ENCODE measurements around the gene TNFRSF8. TPM values are rescaled to one million over a fixed set of nuclear protein-coding genes. Genes with fewer than 3 reads are reported as not detected.

Gene TNFRSF8
- polyA plus RNA-seq, 2 of the 4 experiments (the other 2 are of a cell fraction), result 0.05 TPM; not detected in 1

- POLR2A ChIA-PET, result interaction anchor here (0.5 kb wide), 1 partner anchor 473 kb away, joined by 3 read pairs; no protein-coding TSS in a partner anchor
- ATAC-seq (no peak), FAIRE-seq (no peak)
These were observed 122.2 kb downstream of the TNFRSF8 start for GRCh38 chr1:12185036-12185917.

GRCh38 chr1:12185918-12186678, 123.0 kb downstream of the TNFRSF8 start:
- DNase-seq (ENCODE audit: low read depth in 1 of 2, low spot score in 1 of 2) (no peak), ATAC-seq (no peak; a peak in 1 of 6 replicates), FAIRE-seq (no peak)
- no peak for TF ChIP-seq MAX (IDR thresholded peaks at IDR 0.05)
- no peak overlapping the region for H3K4me3 ChIP-seq
- no peak overlapping the region for H3K27ac ChIP-seq
- no peaks in the 10 kb centered on the region for H3K9me3 ChIP-seq
- CTCF ChIA-PET, result interaction anchor here (0.5 to 3.4 kb wide), 2 partner anchors 61 to 473 kb away, joined by 4 to 18 read pairs; no protein-coding TSS in a partner anchor
- H3K4me2 ChIP-seq, result no peak overlapping the region
- WGBS (ENCODE audit: missing lambda C conversion rate), result 78% methylated on average over 7 of the region's 13 CpGs
- POLR2A ChIA-PET, result interaction anchor here (0.5 kb wide), 1 partner anchor 474 kb away, joined by 3 read pairs; no protein-coding TSS in a partner anchor
- H3K4me1 ChIP-seq, result peaks cover 6% of the 10 kb centered on the region; the same call in 2 of the 3 replicates

More at GRCh38 chr1:12185036-12185917, 122.2 kb downstream of the TNFRSF8 start:
- no peak overlapping the region for H3K4me2 ChIP-seq
- WGBS (ENCODE audit: missing lambda C conversion rate), result 84% methylated on average over 14 of the region's 19 CpGs
- peak overlapping the region in 1 of 2 experiments; percentile 73; a peak in 1 of 6 replicates for H3K27ac ChIP-seq
- no peaks in the 10 kb centered on the region for H3K9me3 ChIP-seq
- peaks cover 6% of the 10 kb centered on the region; the same call in 2 of the 3 replicates for H3K4me1 ChIP-seq
- DNase-seq (ENCODE audit: low read depth in 1 of 2, low spot score in 1 of 2), result no peak
- H3K4me3 ChIP-seq, result no peak overlapping the region
- CTCF ChIA-PET, result interaction anchor here (3.4 kb wide), 1 partner anchor 61 kb away, joined by 18 read pairs; no protein-coding TSS in a partner anchor
- TF ChIP-seq HOXA7 (CRISPR knock-in tag; IDR thresholded peaks at IDR 0.05) (no peak), ZFP36 (IDR thresholded peaks at IDR 0.05; ENCODE audit: borderline replicate concordance, partially characterized antibody) (no peak), ESRRA (IDR thresholded peaks at IDR 0.05; ENCODE audit: borderline replicate concordance, low read length) (no peak), ZNF302 (CRISPR knock-in tag; IDR thresholded peaks at IDR 0.05) (no peak), FOXS1 (CRISPR knock-in tag; IDR thresholded peaks at IDR 0.05) (no peak), SREBF2 (IDR thresholded peaks at IDR 0.05) (no peak), RARB (CRISPR knock-in tag; IDR thresholded peaks at IDR 0.05) (no peak), EP300 (IDR thresholded peaks at IDR 0.05) (no peak), CBX8 (IDR thresholded peaks at IDR 0.05) (no peak), ELK1 (IDR thresholded peaks at IDR 0.05; ENCODE audit: low read depth, low read length) (no peak), NR3C1 (IDR thresholded peaks at IDR 0.05) (no peak), HDAC2 (IDR thresholded peaks at IDR 0.05) (no peak), BHLHE40 (IDR thresholded peaks at IDR 0.05; ENCODE audit: low read depth, low read length) (no peak), HOXB5 (CRISPR knock-in tag; IDR thresholded peaks at IDR 0.05) (no peak), CHD4 (IDR thresholded peaks at IDR 0.05; ENCODE audit: borderline replicate concordance) (no peak), EHMT2 (IDR thresholded peaks at IDR 0.05; ENCODE audit: low read depth) (no peak), JUN (IDR thresholded peaks at IDR 0.05) (no peak)
- TF ChIP-seq, protein P1, sequence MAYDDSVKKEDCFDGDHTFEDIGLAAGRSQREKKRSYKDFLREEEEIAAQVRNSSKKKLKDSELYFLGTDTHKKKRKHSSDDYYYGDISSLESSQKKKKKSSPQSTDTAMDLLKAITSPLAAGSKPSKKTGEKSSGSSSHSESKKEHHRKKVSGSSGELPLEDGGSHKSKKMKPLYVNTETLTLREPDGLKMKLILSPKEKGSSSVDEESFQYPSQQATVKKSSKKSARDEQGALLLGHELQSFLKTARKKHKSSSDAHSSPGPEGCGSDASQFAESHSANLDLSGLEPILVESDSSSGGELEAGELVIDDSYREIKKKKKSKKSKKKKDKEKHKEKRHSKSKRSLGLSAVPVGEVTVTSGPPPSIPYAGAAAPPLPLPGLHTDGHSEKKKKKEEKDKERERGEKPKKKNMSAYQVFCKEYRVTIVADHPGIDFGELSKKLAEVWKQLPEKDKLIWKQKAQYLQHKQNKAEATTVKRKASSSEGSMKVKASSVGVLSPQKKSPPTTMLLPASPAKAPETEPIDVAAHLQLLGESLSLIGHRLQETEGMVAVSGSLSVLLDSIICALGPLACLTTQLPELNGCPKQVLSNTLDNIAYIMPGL (CRISPR knock-in tag; IDR thresholded peaks at IDR 0.05; ENCODE audit: borderline replicate concordance), result no peak

Data from A549 (cell line).